ENCODE measurements around the gene TRPV6. TPM values are rescaled to one million over a fixed set of nuclear protein-coding genes. Genes with fewer than 3 reads are reported as not detected.

TRPV6 gene
- total RNA-seq, 1 experiment from 2014 or later: 4.0 TPM

GRCh38 chr7:142886866-142887265, 1.3 kb upstream of the TRPV6 start:
- Mint-ChIP-seq H3K27ac (ENCODE audit: unreplicated experiment) (no peak overlapping the region), H3K36me3 (ENCODE audit: insufficient read depth, unreplicated experiment) (no peaks in the 10 kb centered on the region), H3K27me3 (ENCODE audit: insufficient read depth, unreplicated experiment) (no peaks in the 10 kb centered on the region), H3K4me1 (ENCODE audit: low read depth, unreplicated experiment) (peaks cover 15% of the 10 kb centered on the region), H3K9me3 (ENCODE audit: unreplicated experiment) (peaks cover 10% of the 10 kb centered on the region), H3K4me3 (ENCODE audit: unreplicated experiment) (no peak overlapping the region)
- H3K4me3 ChIP-seq (ENCODE audit: low read depth, low read length): no peak overlapping the region
- CTCF ChIA-PET: interaction anchor here (1.6 kb wide), 1 partner anchor 328 kb away, joined by 6 read pairs; no protein-coding TSS in a partner anchor
- no TSS peak for BruUV-seq (replicated peaks)
- no peaks in the 10 kb centered on the region for H3K9me3 ChIP-seq
- TF ChIP-seq, protein P1, sequence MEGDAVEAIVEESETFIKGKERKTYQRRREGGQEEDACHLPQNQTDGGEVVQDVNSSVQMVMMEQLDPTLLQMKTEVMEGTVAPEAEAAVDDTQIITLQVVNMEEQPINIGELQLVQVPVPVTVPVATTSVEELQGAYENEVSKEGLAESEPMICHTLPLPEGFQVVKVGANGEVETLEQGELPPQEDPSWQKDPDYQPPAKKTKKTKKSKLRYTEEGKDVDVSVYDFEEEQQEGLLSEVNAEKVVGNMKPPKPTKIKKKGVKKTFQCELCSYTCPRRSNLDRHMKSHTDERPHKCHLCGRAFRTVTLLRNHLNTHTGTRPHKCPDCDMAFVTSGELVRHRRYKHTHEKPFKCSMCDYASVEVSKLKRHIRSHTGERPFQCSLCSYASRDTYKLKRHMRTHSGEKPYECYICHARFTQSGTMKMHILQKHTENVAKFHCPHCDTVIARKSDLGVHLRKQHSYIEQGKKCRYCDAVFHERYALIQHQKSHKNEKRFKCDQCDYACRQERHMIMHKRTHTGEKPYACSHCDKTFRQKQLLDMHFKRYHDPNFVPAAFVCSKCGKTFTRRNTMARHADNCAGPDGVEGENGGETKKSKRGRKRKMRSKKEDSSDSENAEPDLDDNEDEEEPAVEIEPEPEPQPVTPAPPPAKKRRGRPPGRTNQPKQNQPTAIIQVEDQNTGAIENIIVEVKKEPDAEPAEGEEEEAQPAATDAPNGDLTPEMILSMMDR (IDR thresholded peaks at IDR 0.05; ENCODE audit: insufficient read depth in 1 of 2, low read depth in 1 of 2, low read length in 1 of 2, severe bottlenecking in 1 of 2, unreplicated experiment in 1 of 2): no peak
- no peaks in the 10 kb centered on the region for H3K36me3 ChIP-seq (ENCODE audit: control insufficient read depth, insufficient read depth, low read length)
- intact Hi-C loops (cut with micrococcal nuclease; ENCODE audit: unreplicated experiment): no loop called here
- DNase-seq: no peak
- POLR2A ChIA-PET: no interaction called here
- peaks cover 31% of the 10 kb centered on the region for H3K4me1 ChIP-seq
- H3K27me3 ChIP-seq (replicated peaks; ENCODE audit: control insufficient read depth, insufficient read depth, low read length): no peaks in the 10 kb centered on the region

GRCh38 chr7:142884286-142884640, 1.3 kb downstream of the TRPV6 start:
- Histone ChIP-seq H3K9me3 (no peaks in the 10 kb centered on the region), H3K4me3 (ENCODE audit: low read depth, low read length) (no peak overlapping the region), H3K36me3 (ENCODE audit: control insufficient read depth, insufficient read depth, low read length) (no peaks in the 10 kb centered on the region), H3K27me3 (replicated peaks; ENCODE audit: control insufficient read depth, insufficient read depth, low read length) (no peaks in the 10 kb centered on the region), H3K4me1 (peaks cover 30% of the 10 kb centered on the region)
- Mint-ChIP-seq H3K36me3 (ENCODE audit: insufficient read depth, unreplicated experiment) (no peaks in the 10 kb centered on the region), H3K27ac (ENCODE audit: unreplicated experiment) (no peak overlapping the region), H3K4me1 (ENCODE audit: low read depth, unreplicated experiment) (peaks cover under 1% of the 10 kb centered on the region), H3K27me3 (ENCODE audit: insufficient read depth, unreplicated experiment) (no peaks in the 10 kb centered on the region), H3K4me3 (ENCODE audit: unreplicated experiment) (no peak overlapping the region), H3K9me3 (ENCODE audit: unreplicated experiment) (no peaks in the 10 kb centered on the region)
- DNase-seq: no peak
- CTCF ChIA-PET: no interaction called here
- intact Hi-C loops (cut with micrococcal nuclease; ENCODE audit: unreplicated experiment): no loop called here
- TF ChIP-seq, protein P1 (IDR thresholded peaks at IDR 0.05; ENCODE audit: insufficient read depth in 1 of 2, low read depth in 1 of 2, low read length in 1 of 2, severe bottlenecking in 1 of 2, unreplicated experiment in 1 of 2): no peak
- BruUV-seq (replicated peaks): no TSS peak
- POLR2A ChIA-PET: no interaction called here

DNA sequence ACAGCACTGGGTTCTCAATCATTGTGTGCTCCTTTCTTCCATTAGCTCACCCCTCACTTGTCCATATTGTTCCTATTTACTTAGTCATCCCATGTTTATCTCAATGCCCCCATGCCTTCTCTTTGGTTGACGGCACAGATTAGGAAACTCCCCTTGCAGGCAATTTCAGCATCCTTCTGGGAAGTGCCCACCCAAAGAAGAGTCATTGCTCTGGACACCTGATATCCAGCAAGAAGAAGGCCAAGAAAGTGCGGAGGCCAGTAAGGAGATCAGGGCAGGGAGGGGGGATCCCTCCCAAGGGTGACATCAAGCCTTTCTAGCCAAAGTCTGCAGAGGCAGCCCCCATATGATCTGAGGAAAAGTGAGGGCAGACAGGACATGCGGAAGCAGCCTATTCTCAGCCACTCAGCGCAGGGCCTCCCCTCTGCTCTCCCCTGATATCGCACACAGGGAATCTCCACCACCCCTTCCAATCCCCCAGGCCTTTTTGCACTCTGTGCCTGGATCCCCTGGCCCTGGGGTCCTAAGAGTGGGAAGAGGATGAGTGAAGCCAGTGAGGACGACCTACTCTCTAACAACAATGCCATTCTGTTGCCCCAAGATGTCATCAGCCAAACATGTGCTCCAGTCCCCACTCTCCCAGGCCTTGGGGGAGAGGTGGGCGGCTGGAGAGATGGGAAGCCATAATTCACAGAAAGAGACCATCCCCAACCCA, 1.8 kb downstream of the TRPV6 start:
- Mint-ChIP-seq H3K4me3 (ENCODE audit: unreplicated experiment) (no peak overlapping the region), H3K4me1 (ENCODE audit: low read depth, unreplicated experiment) (no peaks in the 10 kb centered on the region), H3K9me3 (ENCODE audit: unreplicated experiment) (no peaks in the 10 kb centered on the region), H3K36me3 (ENCODE audit: insufficient read depth, unreplicated experiment) (no peaks in the 10 kb centered on the region), H3K27me3 (ENCODE audit: insufficient read depth, unreplicated experiment) (no peaks in the 10 kb centered on the region), H3K27ac (ENCODE audit: unreplicated experiment) (no peak overlapping the region)
- intact Hi-C loops (cut with micrococcal nuclease; ENCODE audit: unreplicated experiment): no loop called here
- TF ChIP-seq, protein P1 (IDR thresholded peaks at IDR 0.05; ENCODE audit: insufficient read depth in 1 of 2, low read depth in 1 of 2, low read length in 1 of 2, severe bottlenecking in 1 of 2, unreplicated experiment in 1 of 2): no peak
- H3K27me3 ChIP-seq (replicated peaks; ENCODE audit: control insufficient read depth, insufficient read depth, low read length): no peaks in the 10 kb centered on the region
- no peaks in the 10 kb centered on the region for H3K36me3 ChIP-seq (ENCODE audit: control insufficient read depth, insufficient read depth, low read length)
- POLR2A ChIA-PET: no interaction called here
- BruUV-seq (replicated peaks): no TSS peak
- CTCF ChIA-PET: no interaction called here
- H3K4me1 ChIP-seq: peaks cover 25% of the 10 kb centered on the region
- no peak overlapping the region for H3K4me3 ChIP-seq (ENCODE audit: low read depth, low read length)
- DNase-seq: no peak
- no peaks in the 10 kb centered on the region for H3K9me3 ChIP-seq

Data from Caco-2 (cell line).